ENCODE data around the gene FBXO10.

The FBXO10 gene

GRCh38 chr9:37563806-37564513, 12.2 kb downstream of the FBXO10 start:
- H3K36me3 ChIP-seq (replicated peaks; ENCODE audit: insufficient read depth, low read length): no peaks in the 10 kb centered on the region
- no peaks in the 10 kb centered on the region for H3F3A ChIP-seq (ENCODE audit: insufficient read depth, low read length)
- no peak overlapping the region for H3K27ac ChIP-seq (ENCODE audit: low read length)
- H3K4me3 ChIP-seq (ENCODE audit: low read length): no peak overlapping the region
- no peaks in the 10 kb centered on the region for H4K20me1 ChIP-seq (ENCODE audit: insufficient read depth, low read length)
- no peaks in the 10 kb centered on the region for H3K79me2 ChIP-seq (ENCODE audit: low read length)
- DNase-seq: no peak
- no peaks in the 10 kb centered on the region for H3K4me1 ChIP-seq (ENCODE audit: low read length)
- no peak overlapping the region for H2AFZ ChIP-seq (ENCODE audit: low read length)
- TF ChIP-seq EZH2 (optimal IDR thresholded peaks at IDR 0.05; ENCODE audit: low read depth, low read length) (no peak), CTCF (IDR thresholded peaks at IDR 0.05; ENCODE audit: low read length) (no peak), EZH2phosphoT487 (IDR thresholded peaks at IDR 0.05; ENCODE audit: low read length) (no peak)
- H3K9ac ChIP-seq (ENCODE audit: low read length): no peak overlapping the region
- H3K27me3 ChIP-seq (replicated peaks; ENCODE audit: insufficient read depth, low read length): no peaks in the 10 kb centered on the region
- no peaks in the 10 kb centered on the region for H3K9me3 ChIP-seq (replicated peaks; ENCODE audit: insufficient read depth, low read length)
- no peak overlapping the region for H3K4me2 ChIP-seq (ENCODE audit: low read depth, low read length)
- no peaks in the 10 kb centered on the region for H3K9me2 ChIP-seq (replicated peaks; ENCODE audit: insufficient read depth, low read length)

GRCh38 chr9:37562826-37563225, 13.4 kb downstream of the FBXO10 start:
- Histone ChIP-seq H3K9ac (ENCODE audit: low read length) (no peak overlapping the region), H3K36me3 (replicated peaks; ENCODE audit: insufficient read depth, low read length) (no peaks in the 10 kb centered on the region), H3K4me3 (ENCODE audit: low read length) (no peak overlapping the region), H3K4me2 (ENCODE audit: low read depth, low read length) (no peak overlapping the region), H3K4me1 (ENCODE audit: low read length) (no peaks in the 10 kb centered on the region), H3K27me3 (replicated peaks; ENCODE audit: insufficient read depth, low read length) (no peaks in the 10 kb centered on the region), H3K27ac (ENCODE audit: low read length) (no peak overlapping the region), H4K20me1 (ENCODE audit: insufficient read depth, low read length) (no peaks in the 10 kb centered on the region), H3K9me2 (replicated peaks; ENCODE audit: insufficient read depth, low read length) (no peaks in the 10 kb centered on the region), H2AFZ (ENCODE audit: low read length) (no peak overlapping the region), H3K79me2 (ENCODE audit: low read length) (no peaks in the 10 kb centered on the region), H3K9me3 (replicated peaks; ENCODE audit: insufficient read depth, low read length) (no peaks in the 10 kb centered on the region), H3F3A (ENCODE audit: insufficient read depth, low read length) (no peaks in the 10 kb centered on the region)
- TF ChIP-seq EZH2 (optimal IDR thresholded peaks at IDR 0.05; ENCODE audit: low read depth, low read length): no peak
- no peak for TF ChIP-seq CTCF (IDR thresholded peaks at IDR 0.05; ENCODE audit: low read length)
- no peak for TF ChIP-seq EZH2phosphoT487 (IDR thresholded peaks at IDR 0.05; ENCODE audit: low read length)
- no peak for DNase-seq

- Histone ChIP-seq H3K4me1 (ENCODE audit: low read length) (no peaks in the 10 kb centered on the region), H3K36me3 (replicated peaks; ENCODE audit: insufficient read depth, low read length) (no peaks in the 10 kb centered on the region), H3K27ac (ENCODE audit: low read length) (no peak overlapping the region), H2AFZ (ENCODE audit: low read length) (no peak overlapping the region), H3K4me3 (ENCODE audit: low read length) (no peak overlapping the region), H3K27me3 (replicated peaks; ENCODE audit: insufficient read depth, low read length) (no peaks in the 10 kb centered on the region), H3K4me2 (ENCODE audit: low read depth, low read length) (no peak overlapping the region), H3K79me2 (ENCODE audit: low read length) (no peaks in the 10 kb centered on the region), H3K9me3 (replicated peaks; ENCODE audit: insufficient read depth, low read length) (no peaks in the 10 kb centered on the region), H3K9ac (ENCODE audit: low read length) (no peak overlapping the region), H3K9me2 (replicated peaks; ENCODE audit: insufficient read depth, low read length) (no peaks in the 10 kb centered on the region), H3F3A (ENCODE audit: insufficient read depth, low read length) (no peaks in the 10 kb centered on the region), H4K20me1 (ENCODE audit: insufficient read depth, low read length) (no peaks in the 10 kb centered on the region)
- TF ChIP-seq EZH2 (optimal IDR thresholded peaks at IDR 0.05; ENCODE audit: low read depth, low read length) (no peak), CTCF (IDR thresholded peaks at IDR 0.05; ENCODE audit: low read length) (no peak), EZH2phosphoT487 (IDR thresholded peaks at IDR 0.05; ENCODE audit: low read length) (no peak)
- DNase-seq: no peak
Observed at GRCh38 chr9:37561682-37562081, 14.5 kb downstream of the FBXO10 start.
